HepG2 (cell line): ENCODE measurements around the gene ANG. TPM values are rescaled to one million over a fixed set of nuclear protein-coding genes. Genes with fewer than 3 reads are reported as not detected.

Experiments used
- ATAD3A ChIP-seq: sonication (generic); formaldehyde crosslinking; IDR thresholded peaks from 2 replicates; pipeline ENCODE4 v1.4.0; 2020; ENCODE audit warnings: missing genetic modification reagents
- HNRNPLL ChIP-seq: fragments of 200-400 bp; formaldehyde crosslinking; IDR thresholded peaks from 2 replicates; pipeline ENCODE4 v1.6.1; 2017; ENCODE audit warnings: mild to moderate bottlenecking, low read depth, low read length; ENCODE audit not compliant: poor library complexity, severe bottlenecking
- ISL2 ChIP-seq: sonication (generic); formaldehyde crosslinking; IDR thresholded peaks from 2 replicates; pipeline ENCODE4 v1.5.0; 2020; ENCODE audit warnings: missing genetic modification reagents
- MBD4 ChIP-seq: IDR thresholded peaks from 2 replicates; pipeline ENCODE4 v1.6.1; 2012; ENCODE audit warnings: low read length, inconsistent platforms, borderline replicate concordance
- MTF2 ChIP-seq: sonication (generic); formaldehyde crosslinking; IDR thresholded peaks from 2 replicates; pipeline ENCODE4 v1.5.0; 2020; ENCODE audit warnings: missing genetic modification reagents, borderline replicate concordance
- NRL ChIP-seq: sonication (generic); formaldehyde crosslinking; IDR thresholded peaks from 2 replicates; pipeline ENCODE4 v1.5.0; 2020; ENCODE audit warnings: missing genetic modification reagents, mild to moderate bottlenecking, moderate library complexity, borderline replicate concordance
- PHB2 ChIP-seq: fragments of 450-650 bp; IDR thresholded peaks from 2 replicates; pipeline ENCODE4 v1.6.1; 2018; ENCODE audit not compliant: partially characterized antibody
- PITX1 ChIP-seq: sonication (generic); formaldehyde crosslinking; IDR thresholded peaks from 2 replicates; pipeline ENCODE4 v1.5.1; 2020; ENCODE audit warnings: mild to moderate bottlenecking, missing genetic modification reagents
- RFX3 ChIP-seq: IDR thresholded peaks from 2 replicates; pipeline ENCODE4 v1.6.1; 2016; ENCODE audit warnings: missing biosample characterization, missing genetic modification reagents
- RXRB ChIP-seq: IDR thresholded peaks from 2 replicates; pipeline ENCODE4 v1.6.1; 2016; ENCODE audit warnings: borderline replicate concordance, missing genetic modification reagents, missing compliant biosample characterization
- SP4 ChIP-seq: sonication (generic); formaldehyde crosslinking; IDR thresholded peaks from 2 replicates; pipeline ENCODE4 v1.8.1; 2023; ENCODE audit warnings: mild to moderate bottlenecking, missing genetic modification reagents
- ZBTB3 ChIP-seq: sonication (generic); formaldehyde crosslinking; IDR thresholded peaks from 2 replicates; pipeline ENCODE4 v1.4.0; 2020; ENCODE audit warnings: low read depth, mild to moderate bottlenecking, moderate library complexity, missing genetic modification reagents, borderline replicate concordance
- ZFP36 ChIP-seq: fragments of 150-350 bp; IDR thresholded peaks from 2 replicates; pipeline ENCODE4 v1.6.1; 2018; ENCODE audit warnings: borderline replicate concordance, low read length, low read depth; ENCODE audit not compliant: partially characterized antibody
- ZNF34 ChIP-seq: sonication (generic); formaldehyde crosslinking; IDR thresholded peaks from 2 replicates; pipeline ENCODE4 v1.4.0; 2020; ENCODE audit warnings: mild to moderate bottlenecking, missing genetic modification reagents, borderline replicate concordance
- polyA plus RNA-seq, 8 experiments: library from polyadenylated mRNA; depleted of rRNA in 3 of 8; stranded (reverse) in 7 of 8; unstranded in 1 of 8; fragments of >200 nt; fragmentation: Illumina TruSeq in 4 of 8; extraction: Trizol in 4 of 8; gene quantifications; 2 replicates each; pipeline versions ENCODE4 v1.2.1 to v1.2.3, GENCODE V29; 2011 to 2016; ENCODE audit warnings: low read depth in 4 of 8, missing spikeins in 1 of 8, mixed read lengths in 1 of 8; ENCODE audit not compliant: insufficient read depth in 1 of 8
- total RNA-seq, 5 experiments: library from RNA; depleted of rRNA; stranded (reverse); fragments of >200 nt; fragmentation: Illumina TruSeq; extraction: Trizol; gene quantifications; 2 replicates each; pipeline ENCODE4 v1.2.3, GENCODE V29; 2016; ENCODE audit warnings: low read depth in 1 of 5
- TF ChIP-seq, protein P1 (sequence below): sonication (generic); formaldehyde crosslinking; IDR thresholded peaks from 2 replicates; pipeline ENCODE4 v1.4.0; 2020; ENCODE audit warnings: missing genetic modification reagents
- TF ChIP-seq, protein P2 (sequence below): conservative IDR thresholded peaks from 2 replicates; pipeline ENCODE4 v1.6.1; 2018; ENCODE audit warnings: missing genetic modification reagents
- TF ChIP-seq, protein P3 (sequence below), 2 experiments: sonication (generic) in 1 of 2; formaldehyde crosslinking in 1 of 2; IDR thresholded peaks; 2 replicates each; pipeline versions ENCODE4 v1.6.1 to v1.9.0; 2014 to 2022; ENCODE audit warnings: antibody characterized with exemption in 1 of 2, borderline replicate concordance in 1 of 2, inconsistent platforms in 1 of 2, low read depth in 1 of 2, missing genetic modification reagents in 1 of 2

ANG gene
- total and polyA plus RNA-seq, 2 of the 13 experiments (the other 11 are each of a cell fraction or from before 2014, with no cell fraction given), result 83.6 to 401 TPM

DNA sequence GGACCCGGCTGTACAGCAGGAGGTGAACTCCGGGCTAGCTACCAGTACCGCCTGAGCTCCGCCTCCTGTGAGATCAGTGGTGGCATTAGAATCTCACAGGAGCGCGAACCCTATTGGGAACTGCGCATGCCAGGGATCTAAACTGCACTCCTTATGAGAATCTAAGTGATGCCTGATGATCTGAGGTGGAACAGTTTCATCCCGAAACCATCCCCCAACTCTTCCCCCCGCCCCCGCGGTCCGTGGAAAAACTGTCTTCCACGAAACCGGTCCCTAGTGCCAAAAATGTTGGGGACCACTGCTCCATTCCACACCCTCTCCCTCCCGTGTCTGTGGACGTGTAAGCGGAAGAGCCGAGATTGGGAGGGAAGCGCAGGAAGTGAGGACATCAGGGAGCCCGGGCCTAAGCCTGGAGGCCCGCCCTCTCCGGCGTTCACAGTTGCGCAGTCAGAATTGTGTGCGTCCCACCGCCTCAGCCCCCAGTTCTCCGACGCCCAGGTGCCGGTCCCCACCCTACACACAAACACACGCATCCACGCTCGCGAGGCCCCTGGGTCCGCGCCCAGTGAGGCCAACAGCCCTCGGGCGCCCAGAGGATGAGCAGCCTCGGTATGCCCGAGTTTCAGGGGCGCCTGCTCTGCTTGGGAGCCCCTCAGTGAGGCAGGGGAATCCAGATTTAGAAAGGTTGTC is 6.0 kb upstream of the ANG start (continued):
- TF ChIP-seq ZFP36 (no peak), ISL2 (no peak; the same call in 1 of the 2 replicates), ZBTB3 (CRISPR knock-in tag) (peak; percentile 78; the same call in 1 of the 2 replicates), RFX3 (CRISPR knock-in tag) (no peak), RXRB (CRISPR knock-in tag) (peak; percentile 30; the same call in 1 of the 2 replicates), MBD4 (no peak), ZNF34 (CRISPR knock-in tag) (no peak), NRL (CRISPR knock-in tag) (peak; percentile 84; the same call in 1 of the 2 replicates), HNRNPLL (peak; percentile 90), MTF2 (CRISPR knock-in tag) (peak; percentile 9; the same call in 1 of the 2 replicates), PITX1 (CRISPR knock-in tag) (no peak; the same call in 1 of the 2 replicates), PHB2 (no peak), SP4 (peak; percentile 81), ATAD3A (CRISPR knock-in tag) (no peak)
- TF ChIP-seq, protein P1, sequence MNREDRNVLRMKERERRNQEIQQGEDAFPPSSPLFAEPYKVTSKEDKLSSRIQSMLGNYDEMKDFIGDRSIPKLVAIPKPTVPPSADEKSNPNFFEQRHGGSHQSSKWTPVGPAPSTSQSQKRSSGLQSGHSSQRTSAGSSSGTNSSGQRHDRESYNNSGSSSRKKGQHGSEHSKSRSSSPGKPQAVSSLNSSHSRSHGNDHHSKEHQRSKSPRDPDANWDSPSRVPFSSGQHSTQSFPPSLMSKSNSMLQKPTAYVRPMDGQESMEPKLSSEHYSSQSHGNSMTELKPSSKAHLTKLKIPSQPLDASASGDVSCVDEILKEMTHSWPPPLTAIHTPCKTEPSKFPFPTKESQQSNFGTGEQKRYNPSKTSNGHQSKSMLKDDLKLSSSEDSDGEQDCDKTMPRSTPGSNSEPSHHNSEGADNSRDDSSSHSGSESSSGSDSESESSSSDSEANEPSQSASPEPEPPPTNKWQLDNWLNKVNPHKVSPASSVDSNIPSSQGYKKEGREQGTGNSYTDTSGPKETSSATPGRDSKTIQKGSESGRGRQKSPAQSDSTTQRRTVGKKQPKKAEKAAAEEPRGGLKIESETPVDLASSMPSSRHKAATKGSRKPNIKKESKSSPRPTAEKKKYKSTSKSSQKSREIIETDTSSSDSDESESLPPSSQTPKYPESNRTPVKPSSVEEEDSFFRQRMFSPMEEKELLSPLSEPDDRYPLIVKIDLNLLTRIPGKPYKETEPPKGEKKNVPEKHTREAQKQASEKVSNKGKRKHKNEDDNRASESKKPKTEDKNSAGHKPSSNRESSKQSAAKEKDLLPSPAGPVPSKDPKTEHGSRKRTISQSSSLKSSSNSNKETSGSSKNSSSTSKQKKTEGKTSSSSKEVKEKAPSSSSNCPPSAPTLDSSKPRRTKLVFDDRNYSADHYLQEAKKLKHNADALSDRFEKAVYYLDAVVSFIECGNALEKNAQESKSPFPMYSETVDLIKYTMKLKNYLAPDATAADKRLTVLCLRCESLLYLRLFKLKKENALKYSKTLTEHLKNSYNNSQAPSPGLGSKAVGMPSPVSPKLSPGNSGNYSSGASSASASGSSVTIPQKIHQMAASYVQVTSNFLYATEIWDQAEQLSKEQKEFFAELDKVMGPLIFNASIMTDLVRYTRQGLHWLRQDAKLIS (CRISPR knock-in tag), result no peak
- TF ChIP-seq, protein P2, sequence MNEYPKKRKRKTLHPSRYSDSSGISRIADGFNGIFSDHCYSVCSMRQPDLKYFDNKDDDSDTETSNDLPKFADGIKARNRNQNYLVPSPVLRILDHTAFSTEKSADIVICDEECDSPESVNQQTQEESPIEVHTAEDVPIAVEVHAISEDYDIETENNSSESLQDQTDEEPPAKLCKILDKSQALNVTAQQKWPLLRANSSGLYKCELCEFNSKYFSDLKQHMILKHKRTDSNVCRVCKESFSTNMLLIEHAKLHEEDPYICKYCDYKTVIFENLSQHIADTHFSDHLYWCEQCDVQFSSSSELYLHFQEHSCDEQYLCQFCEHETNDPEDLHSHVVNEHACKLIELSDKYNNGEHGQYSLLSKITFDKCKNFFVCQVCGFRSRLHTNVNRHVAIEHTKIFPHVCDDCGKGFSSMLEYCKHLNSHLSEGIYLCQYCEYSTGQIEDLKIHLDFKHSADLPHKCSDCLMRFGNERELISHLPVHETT (CRISPR knock-in tag), result peak; percentile 46; the same call in 1 of the 2 replicates
- TF ChIP-seq, protein P3, sequence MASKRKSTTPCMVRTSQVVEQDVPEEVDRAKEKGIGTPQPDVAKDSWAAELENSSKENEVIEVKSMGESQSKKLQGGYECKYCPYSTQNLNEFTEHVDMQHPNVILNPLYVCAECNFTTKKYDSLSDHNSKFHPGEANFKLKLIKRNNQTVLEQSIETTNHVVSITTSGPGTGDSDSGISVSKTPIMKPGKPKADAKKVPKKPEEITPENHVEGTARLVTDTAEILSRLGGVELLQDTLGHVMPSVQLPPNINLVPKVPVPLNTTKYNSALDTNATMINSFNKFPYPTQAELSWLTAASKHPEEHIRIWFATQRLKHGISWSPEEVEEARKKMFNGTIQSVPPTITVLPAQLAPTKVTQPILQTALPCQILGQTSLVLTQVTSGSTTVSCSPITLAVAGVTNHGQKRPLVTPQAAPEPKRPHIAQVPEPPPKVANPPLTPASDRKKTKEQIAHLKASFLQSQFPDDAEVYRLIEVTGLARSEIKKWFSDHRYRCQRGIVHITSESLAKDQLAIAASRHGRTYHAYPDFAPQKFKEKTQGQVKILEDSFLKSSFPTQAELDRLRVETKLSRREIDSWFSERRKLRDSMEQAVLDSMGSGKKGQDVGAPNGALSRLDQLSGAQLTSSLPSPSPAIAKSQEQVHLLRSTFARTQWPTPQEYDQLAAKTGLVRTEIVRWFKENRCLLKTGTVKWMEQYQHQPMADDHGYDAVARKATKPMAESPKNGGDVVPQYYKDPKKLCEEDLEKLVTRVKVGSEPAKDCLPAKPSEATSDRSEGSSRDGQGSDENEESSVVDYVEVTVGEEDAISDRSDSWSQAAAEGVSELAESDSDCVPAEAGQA (IDR thresholded peaks at IDR 0.05; ENCODE audit: low read depth), result peak; percentile 85
- TF ChIP-seq, protein P3 (CRISPR knock-in tag; IDR thresholded peaks at IDR 0.05; ENCODE audit: borderline replicate concordance), result no peak
